Stimulated activated CD8-positive, alpha-beta memory T cell treated with anti-CD3 and anti-CD28 coated beads, Interleukin-7, amount 100 ng/mL, for 4 hours (primary cell): Measurements from ENCODE around the gene CA5A.
A peak's percentile ranks its signal among the peaks of the same experiment; 100 is the strongest.
"Not testable (repeated sequence)": the region's sequence is repeated elsewhere in the genome, so short reads cannot be mapped to it uniquely, and the experiment has no call there.

Experiments
- DNase-seq, 2 donors: peaks; one replicate each; pipeline ENCODE4 v3.0.0-alpha.2; 2020; ENCODE audit warnings: low read depth in 2 of 2

The CA5A gene

DNA sequence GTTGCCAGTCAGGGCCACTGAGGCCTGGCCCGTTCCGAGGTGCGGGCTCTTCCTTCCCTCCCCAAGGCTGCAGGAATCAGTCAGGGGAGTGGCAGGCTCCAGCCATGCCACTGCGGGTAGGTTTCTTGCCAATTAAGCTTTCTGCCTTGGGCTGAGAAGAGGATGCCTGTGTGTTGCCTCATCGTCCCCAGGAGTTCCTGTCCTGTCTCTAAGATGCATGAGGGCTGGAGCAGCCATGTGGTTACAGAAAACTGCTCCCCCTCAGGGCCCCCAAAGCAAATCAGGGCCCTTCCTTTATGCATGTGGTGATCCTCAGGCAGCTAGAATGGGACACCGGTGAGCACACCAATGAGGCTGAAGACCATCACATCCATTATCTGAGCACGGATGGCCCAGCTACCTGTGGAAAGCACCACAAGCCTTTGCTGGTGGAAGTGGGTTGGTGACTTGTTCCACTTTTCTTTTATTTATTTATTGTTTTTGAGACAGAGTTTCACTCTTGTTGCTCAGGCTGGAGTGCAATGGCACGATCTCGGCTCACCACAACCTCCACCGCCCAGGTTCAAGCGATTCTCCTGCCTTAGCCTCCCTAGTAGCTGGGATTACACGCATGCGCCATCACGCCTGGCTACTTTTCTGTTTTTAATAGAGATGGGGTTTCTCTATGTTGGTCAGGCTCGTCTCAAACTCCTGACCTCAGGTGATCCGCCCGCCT is 40.0 kb downstream of the CA5A start:
- not testable (repeated sequence) for DNase-seq

DNA sequence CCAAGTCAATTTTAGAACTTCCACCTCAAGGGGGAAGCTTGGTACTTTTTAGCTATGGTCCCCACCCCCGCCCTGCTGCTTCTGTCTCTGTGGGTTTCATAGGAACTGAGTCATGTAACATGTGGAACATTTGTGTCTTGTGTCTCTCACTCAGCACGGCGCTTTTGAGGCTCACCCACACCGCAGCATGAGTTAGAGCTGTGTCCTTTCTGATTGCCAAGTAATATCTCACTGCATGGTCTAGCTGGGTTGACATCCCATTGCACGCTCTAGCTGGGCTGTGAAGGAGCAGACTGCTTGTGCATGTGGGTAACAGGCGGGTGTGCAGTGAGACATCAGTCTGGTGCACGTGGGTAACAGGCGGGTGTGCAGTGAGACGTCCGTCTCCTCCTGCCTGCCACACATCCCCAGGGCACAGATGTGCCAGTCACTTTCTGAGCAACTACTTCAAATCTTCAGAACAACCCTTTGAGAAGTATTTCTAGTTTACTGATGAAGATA is 40.6 kb downstream of the CA5A start:
- DNase-seq = peak; percentile 80 to 85

DNA sequence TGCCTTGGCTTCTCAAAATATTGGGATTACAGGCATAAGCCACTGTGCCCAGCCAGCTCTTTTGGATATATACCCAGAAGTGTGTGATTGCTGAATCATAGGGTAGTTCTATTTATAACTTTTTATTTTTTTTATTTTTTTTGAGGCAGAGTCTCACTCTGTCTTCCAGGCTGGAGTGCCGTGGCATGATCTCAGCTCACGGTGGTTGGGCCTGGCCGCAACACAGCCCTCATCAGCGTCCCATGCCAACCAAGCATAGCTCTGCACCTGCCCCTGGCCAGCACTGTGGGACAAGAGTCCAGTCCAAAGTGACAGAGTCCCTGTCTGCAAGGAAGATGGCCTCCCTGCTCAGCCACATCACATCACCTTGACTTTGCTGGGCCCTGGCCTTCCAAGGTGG is 42.3 kb downstream of the CA5A start:
- DNase-seq = not testable (repeated sequence)

DNA sequence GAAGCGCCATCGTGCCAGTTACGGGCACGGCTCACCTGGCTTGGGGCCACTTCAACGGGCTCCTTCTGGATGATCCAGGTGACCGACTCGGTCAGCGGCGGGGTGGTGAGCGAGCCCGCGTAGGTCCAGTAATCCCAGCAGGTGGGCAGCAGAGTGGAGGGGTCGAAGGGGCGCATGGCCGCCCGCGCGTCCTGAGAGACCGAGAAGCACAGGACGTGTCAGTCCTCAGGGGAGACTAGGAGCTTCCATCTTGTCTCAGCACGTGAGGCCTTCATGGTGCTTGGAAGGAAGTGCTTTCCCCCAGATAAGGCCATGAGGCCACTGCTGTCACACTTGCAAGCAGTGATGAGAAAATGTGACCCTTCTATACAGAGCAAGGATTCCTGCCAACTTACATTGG is 44.6 kb downstream of the CA5A start:
- DNase-seq = no peak

DNA sequence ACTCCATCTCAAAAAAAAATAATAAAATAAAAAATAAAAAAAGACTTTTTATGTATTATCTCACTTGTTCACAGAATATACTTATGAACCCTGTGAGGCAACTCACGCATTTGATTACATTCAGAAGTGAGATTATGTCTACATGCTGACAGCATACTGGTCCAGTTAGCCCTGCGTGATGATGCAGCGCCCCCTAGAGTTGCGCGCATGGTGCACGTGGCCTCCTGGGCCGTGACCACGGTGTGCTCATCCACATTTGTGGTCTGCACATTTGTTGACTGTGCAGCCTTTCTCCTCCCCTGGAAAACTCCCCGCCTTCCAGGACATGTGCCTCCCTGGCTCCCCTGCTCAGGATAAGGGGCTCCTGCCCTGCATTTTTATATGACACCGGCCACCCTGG is 46.6 kb downstream of the CA5A start:
- DNase-seq = not testable (repeated sequence)

DNA sequence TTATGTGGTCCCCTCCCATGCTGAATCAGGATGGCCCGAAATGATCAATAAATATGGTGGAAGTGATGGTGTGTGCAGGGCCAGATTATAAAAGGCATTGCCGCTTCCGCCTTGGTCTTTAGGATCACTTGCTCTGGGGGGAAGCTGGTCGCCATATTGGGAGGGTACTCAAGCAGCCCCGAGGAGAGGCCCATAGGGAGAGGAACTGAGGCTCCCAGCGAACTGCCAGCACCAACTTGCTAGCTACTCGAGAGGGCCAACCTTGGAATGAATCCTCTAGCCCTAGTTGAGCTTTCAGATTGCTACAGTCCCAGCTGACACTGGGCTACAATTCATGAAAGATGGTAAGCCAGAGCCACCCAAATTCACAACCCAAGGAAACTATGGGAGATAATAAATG is 48.0 kb downstream of the CA5A start:
- not testable (repeated sequence) for DNase-seq

DNA sequence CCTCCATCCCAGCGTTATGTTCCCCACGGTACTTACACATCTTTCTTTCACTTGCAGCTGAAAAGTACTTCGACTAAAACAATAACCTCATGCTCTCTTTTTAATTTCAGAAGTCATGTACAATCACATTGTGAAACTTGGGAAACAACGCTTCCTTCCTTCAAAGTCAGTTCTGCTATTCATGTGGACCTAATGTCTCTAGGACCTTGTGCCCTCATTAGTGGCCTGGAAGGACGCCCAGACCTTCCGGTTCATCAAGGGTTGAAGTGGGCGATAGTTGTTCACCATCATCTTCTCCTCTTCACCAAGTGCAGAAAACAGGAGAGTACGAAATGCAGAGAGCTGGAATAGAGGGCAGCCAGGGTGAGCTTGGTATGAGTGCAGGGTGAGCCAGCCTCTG is 48.4 kb downstream of the CA5A start:
- not testable (repeated sequence) for DNase-seq

DNA sequence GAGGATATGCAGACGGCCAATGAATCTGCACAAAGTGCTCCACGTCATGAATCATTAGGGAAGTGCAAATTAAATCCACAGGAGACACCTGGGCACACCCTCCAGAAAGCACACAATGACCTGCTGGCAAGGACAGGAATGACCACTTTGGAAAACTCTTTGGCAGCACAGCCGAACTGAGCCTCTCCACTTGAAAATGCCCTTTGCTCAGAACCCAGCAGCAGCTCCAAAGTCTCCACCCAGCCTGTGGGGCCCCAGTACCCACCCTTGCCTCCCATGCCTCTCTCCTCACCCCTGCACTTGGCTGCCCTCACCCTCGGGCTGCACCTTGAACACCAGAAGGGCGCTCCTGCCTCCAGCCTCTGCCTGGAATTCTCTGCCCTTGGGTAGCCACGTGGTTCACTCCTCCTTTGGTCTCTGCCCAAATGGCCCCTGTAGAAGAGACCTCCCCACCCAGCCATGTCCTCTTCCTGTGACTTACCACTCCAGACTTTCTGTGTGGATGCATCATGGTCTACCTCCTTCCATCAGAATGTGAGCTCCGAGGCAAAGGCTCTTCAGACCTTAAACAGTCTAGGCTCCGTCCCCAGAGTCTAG is 50.9 kb downstream of the CA5A start:
- not testable (repeated sequence) for DNase-seq

DNA sequence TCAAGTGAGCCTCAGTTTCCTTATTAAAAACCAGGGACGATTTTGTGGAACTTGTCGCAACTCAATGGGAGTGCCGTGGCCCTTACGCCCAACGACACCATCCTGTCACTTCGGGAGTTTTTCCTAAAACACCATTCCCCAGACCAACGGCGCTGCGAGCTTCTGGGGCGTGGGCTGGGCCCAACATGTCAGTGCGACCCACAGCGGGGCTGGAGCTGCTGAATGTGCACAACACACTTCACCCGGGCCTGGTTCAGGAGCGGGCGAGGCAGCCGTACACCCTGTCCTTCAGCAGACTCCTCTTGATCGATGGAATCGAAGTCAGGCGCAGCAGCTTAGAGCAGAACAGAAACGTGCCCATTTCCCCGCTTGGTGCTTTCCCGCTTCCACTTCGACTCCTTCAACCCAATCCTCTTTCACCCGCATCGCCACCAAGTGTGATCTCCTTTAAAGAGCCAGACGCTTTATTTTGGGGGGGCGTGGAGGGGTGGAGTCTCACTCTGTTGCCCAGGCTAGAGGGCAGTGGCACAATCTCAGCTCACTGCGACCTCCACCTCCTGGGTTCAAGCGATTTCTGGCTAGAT is 53.8 kb downstream of the CA5A start:
- DNase-seq = no peak

DNA sequence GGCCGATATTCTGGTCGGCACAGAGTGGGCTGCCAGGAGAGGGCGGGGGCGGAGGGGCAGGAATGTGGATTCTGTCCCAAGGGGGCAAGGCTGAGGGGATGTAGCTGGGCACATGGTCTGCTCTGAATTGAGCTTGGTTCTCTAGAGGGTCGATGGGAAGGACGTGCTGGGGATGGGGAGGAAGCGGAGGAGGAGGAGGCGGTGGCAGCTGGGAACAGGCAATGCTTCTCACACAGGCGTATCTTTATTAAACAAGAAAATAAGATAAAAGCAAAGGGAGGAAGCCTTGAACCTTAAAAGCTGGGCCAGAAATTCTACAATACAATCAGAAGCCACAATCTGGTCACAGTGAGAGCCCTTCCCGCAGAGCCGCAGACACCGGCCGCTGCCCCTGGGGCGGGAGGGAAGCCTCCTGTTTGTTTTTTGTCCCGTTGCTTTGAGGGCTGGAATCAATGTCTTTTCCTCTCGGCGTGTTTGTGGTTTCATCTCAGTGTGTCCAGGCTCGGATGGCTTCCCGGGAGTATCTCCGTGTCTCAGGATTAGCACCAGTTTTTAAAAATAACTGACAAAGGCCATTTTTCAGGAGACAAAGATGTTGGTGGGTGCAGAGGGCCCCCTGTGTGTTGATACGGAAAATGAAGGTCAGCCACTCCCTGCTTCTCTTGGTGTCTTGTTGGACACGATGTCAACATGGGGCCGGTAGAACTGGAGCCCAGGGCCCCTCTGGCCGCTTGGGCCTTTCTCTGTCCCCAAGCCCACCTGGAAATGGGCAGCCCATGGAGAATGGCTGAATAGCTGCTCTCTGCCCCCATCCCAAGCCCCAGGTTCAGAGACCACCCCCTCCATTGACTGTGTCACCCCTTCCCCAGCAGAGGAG is 54.8 kb downstream of the CA5A start:
- DNase-seq = no peak

DNA sequence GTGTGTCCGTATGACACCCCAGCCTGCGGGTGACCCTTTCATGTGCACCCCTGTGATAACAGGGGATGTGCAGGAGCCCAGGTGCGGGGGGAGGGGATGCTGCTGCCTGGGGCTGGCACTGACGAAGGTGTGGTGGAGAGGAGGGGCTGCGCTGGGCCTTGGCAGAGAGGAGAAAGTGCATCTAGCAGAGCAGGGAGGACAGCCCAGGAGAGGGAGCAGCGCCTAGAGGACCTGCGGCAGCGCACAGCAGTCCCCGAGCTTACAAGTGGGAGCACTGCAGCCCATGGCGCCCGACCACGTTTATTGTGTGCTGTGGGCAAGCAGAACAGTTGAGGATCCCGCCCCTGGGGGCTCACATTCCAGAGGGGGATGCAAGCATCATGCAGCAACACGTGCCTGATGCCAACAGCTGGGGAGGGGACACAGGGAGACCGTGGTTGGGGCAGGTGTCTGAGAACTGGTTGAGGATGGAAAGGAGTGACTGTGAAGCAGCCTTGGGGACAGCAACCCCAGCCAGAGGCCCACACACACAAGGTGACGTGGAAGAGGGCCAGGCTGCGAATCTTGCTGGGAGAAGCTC is 56.1 kb downstream of the CA5A start:
- DNase-seq = no peak

DNA sequence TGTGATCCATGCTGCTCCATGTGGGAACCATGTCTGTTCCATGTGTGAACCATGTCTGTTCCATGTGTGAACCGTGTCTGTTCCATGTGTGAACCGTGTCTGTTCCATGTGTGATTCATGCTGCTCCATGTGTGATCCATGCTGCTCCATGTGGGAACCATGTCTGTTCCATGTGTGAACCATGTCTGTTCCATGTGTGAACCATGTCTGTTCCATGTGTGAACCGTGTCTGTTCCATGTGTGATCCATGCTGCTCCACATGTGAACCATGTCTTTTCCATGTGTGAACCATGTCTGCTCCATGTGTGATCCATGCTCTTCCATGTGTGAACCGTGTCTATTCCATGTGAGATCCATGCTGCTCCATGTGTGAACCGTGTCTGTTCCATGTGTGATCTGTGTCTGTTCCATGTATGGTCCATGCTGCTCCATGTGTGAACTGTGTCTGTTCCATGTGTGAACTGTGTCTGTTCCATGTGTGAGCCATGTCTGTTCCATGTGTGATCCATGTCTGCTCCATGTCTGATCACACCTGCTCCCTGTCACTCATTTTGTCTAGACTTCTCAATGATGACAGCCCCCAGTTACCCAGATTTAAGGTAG is 56.8 kb downstream of the CA5A start:
- DNase-seq = not testable (repeated sequence)

DNA sequence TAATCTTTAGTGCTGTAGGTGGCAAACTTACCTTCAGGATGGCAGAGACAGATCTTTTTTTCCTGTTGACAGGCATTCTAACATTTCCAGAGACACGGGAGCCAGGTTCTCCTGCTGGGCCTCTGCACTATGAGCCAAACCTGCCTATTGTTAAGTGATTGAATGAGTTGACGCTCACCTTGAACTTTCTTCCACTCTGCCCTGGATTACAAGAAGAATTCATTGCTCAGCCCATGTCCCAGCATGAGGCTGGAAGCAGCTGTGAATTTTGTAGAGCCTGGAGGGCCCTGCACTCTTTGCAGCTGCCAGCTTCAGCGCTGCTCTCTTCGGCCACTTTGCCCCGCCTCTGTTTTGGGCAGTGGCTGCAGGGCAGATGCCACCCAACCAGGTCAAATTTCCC is 57.6 kb downstream of the CA5A start:
- DNase-seq = no peak

DNA sequence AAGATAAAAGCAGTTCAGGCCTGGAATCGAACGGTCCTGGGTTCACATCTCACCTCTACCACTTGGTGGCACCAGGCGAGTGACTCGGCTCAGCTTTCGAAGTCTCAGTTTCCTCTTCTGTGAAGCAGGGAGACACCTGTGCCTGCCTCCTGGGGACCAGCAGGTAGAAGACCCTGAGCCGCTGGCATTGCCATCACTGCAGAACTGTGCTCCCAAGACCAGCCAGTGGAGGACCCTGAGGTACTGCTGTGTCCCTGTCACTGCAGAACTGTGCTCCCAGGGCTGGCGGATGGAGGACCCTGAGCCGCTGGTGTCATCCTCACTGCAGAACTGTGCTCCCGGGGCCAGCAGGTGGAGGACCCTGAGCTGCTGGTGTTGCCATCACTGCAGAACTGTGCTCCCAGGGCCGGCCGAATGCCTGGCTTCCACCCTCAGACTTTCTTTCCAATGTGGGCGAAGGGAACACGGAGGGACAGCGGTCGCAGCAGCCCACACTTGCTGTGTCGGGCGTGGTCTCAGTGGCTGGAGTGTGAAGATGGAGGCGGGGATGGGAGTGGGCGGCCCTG is 58.3 kb downstream of the CA5A start:
- no peak for DNase-seq

DNA sequence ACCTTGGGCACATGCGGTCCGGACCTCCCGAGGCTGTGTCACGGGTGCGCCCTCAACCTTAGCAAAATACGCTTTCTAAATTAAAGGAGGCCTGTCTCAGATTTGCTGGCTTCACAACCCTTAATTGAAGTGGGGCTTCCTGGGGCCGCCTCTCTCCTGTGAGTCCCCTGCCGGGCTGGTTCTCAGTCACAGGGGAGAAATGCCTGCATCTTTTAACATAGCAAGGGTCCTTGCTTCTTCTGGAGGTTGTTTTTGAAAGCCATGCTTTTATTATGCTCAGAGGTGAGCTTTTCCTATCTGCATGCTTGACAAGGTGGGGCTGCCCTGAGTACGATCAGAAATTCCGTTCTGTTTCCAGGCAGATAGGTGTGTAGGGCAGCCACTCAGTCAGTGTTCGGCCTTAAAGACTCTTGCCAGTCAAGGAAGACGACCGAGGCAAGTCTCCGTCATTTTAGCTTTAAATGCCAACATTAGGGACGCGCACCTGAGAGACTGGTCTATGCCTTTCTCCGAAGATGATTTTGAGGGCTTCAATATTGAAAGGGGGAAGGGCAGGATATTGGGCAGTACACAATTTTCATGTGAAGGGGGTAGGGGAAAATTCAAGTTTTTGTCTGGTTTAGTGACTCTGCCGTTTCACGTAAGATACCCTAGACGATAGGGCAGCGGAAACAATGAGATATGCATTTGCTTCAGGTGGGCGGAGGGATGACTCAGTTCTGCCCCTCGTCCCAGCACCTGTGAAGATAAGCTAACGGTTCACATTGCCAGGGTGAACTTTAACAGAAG is 61.5 kb downstream of the CA5A start:
- peak; percentile 78 to 87 for DNase-seq

DNA sequence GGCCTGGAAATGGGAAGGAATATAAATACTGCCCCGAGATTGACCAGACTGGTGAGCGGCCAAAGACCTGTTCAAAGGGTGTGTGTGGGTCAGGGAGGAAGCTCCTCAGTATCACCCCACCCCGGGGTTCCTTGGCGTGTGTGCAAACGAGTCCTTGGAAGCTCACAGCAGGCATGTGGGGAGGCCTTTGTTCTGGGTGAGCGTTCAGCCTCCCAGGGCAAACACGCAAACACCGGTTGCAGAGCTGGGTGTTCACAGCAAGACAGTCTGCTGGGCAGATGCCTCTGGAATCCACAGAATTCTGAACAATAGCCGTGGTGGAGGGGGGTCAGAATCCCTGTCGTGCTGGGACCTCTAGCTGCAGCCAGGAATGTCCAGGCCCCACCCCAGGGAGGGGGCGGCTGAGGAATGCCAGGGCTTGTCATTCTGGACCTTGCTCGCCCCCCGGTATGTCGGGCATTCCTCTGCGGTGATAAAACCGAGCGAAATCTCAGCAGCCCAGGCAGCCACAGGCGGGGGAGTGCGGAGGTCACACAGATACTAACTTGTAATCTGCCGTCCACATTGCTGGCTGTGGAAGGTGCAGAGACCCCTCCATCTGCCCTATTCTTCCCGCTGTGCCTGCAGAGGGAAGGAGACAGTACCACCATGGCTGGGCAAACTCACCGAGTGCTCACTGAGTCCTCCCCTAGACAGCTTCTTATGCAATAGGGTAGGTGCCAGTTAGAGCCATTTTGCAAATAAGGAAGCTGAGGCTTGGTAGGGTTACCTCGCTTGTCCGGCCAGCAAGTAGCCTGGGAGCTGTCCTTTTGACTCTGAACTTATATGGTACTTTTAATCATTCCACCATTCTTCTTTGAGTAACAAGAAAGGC is 65.7 kb downstream of the CA5A start:
- not testable (repeated sequence) for DNase-seq

DNA sequence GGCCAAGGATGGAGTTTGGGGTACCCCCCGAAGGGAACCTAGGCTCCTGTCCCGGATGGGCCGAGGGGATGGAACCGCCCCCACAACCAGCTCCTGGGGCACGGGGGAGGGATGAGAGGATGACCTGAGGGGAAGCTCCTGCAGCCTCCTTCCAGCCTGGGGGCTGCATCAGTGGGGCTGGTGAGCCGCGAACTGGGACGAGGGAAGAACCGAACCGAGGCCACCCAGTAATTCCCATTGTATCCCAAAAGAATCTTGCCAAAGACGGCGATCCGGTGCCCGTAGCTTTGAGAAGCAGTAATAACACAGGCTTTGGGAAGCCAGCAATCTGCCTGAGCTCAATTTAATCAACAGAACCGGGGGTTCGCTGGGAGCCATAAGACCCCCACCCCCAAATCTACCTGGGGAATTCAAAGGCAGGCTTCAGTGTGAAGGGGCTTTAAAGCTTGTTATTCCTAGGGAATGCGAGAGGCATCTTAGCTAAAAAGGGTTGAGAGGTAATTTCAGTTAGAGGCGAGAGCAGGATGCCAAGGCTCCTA is 66.4 kb downstream of the CA5A start:
- DNase-seq = not testable (repeated sequence)

DNA sequence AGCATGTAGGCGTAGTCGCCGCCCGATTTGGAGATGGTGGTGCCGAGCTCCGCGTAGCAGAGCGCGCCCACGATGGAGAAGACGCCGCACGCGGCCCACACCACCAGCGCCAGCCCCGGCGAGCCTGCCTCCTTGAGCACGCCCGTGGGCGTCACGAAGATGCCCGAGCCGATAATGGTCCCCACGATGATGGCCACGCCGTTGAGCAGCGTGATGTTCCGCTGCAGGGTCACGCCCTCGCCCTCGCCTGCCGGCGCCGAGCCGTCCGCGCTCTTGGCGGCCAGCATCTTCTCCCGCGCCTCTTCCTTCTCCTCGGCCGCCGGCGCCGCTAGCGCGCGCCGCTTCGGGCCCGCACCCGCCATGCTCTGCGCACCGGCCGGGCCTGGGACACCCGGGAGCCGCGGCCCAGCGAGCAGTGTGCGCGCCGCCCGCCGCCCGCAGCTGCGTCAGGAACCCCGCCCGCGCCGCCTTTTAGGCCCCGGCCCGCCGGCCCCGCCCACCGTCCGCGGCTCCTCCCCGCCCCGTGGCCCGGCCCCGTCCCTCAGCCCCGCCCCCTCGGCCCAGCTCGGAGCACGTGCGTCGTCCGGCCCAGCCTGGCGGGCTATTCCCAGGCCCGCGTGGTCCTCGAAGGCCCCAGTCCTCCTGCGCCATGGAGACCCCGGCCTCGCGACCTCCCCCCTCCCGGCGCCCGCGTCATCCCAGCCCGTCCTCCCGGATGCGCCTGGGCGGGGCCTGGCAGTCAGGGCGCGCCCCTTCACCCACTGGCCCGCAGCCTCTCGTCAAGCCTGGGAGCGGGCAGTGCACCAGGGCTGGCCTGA is 67.1 kb downstream of the CA5A start, which contains the start of gene SLC7A5:
Gene SLC7A5, minus strand, starts transcription at position 447 of the 818 bp plus-strand sequence. Its CDS starts 85 bp downstream, at position 362.
- DNase-seq = peak; percentile 77 to 87
